Spleen (tissue), 11 donors: Measurements from ENCODE around the gene SNX30. TPM values are rescaled to one million over a fixed set of nuclear protein-coding genes. Genes with fewer than 3 reads are reported as not detected.

Experiments
- DNase-seq: peaks from one replicate; pipeline ENCODE4 v3.0.0-alpha.2; 2020
- H3K27ac ChIP-seq, 8 donors: fragments of 200-600 bp; sonication (generic) in 7 of 8; 1 replicate in 4 of 8; 2 replicates in 4 of 8; pipeline versions ENCODE4 v1.5.0 to v1.8.0; 2016 to 2021; ENCODE audit warnings: inconsistent platforms in 4 of 8, mild to moderate bottlenecking in 4 of 8, moderate library complexity in 1 of 8
- H3K27me3 ChIP-seq, 7 donors: fragments of 200-600 bp; sonication (generic) in 6 of 7; replicated peaks in 1 of 7; 1 replicate in 4 of 7; 2 replicates in 3 of 7; pipeline versions ENCODE4 v1.5.0 to v1.8.0; 2016 to 2021; ENCODE audit warnings: inconsistent platforms in 3 of 7, mild to moderate bottlenecking in 1 of 7
- H3K36me3 ChIP-seq, 6 donors: fragments of 200-600 bp; sonication (generic) in 5 of 6; 1 replicate in 4 of 6; 2 replicates in 2 of 6; pipeline versions ENCODE4 v1.5.0 to v1.8.0; 2016 to 2021; ENCODE audit warnings: inconsistent platforms in 2 of 6
- H3K4me1 ChIP-seq, 6 donors: fragments of 200-600 bp; sonication (generic) in 5 of 6; 1 replicate in 3 of 6; 2 replicates in 3 of 6; pipeline versions ENCODE4 v1.5.0 to v1.8.0; 2016 to 2021; ENCODE audit warnings: inconsistent platforms in 3 of 6
- H3K4me3 ChIP-seq, 8 donors: fragments of 200-600 bp; sonication (generic) in 7 of 8; 1 replicate in 4 of 8; 2 replicates in 4 of 8; pipeline versions ENCODE4 v1.5.0 to v1.8.0; 2016 to 2021; ENCODE audit warnings: inconsistent platforms in 4 of 8, mild to moderate bottlenecking in 4 of 8, moderate library complexity in 2 of 8
- H3K9me3 ChIP-seq, 8 donors: fragments of 200-600 bp; sonication (generic) in 7 of 8; 1 replicate in 4 of 8; 2 replicates in 4 of 8; pipeline versions ENCODE4 v1.5.0 to v1.8.0; 2016 to 2021; ENCODE audit warnings: inconsistent platforms in 4 of 8
- POLR2A ChIP-seq, 3 donors: fragments of 450-650 bp; IDR thresholded peaks; one replicate each; pipeline ENCODE4 v1.5.1; 2017; ENCODE audit warnings: antibody characterized with exemption in 3 of 3, mild to moderate bottlenecking in 1 of 3
- POLR2AphosphoS5 ChIP-seq, 3 donors: sonication (generic); formaldehyde crosslinking; IDR thresholded peaks; one replicate each; pipeline ENCODE4 v1.5.1; 2017; ENCODE audit warnings: antibody characterized with exemption in 3 of 3
- WGBS, 5 donors: extraction: QIAGEN DNeasy Blood & Tissue Kit in 3 of 5; methylation state at CpG; one replicate each; pipeline versions ENCODE4 v1.1.5 to v1.1.7; 2013 to 2018; 5-methylcytosine and 5-hydroxymethylcytosine counted together
- intact Hi-C: fragments of 100-400 bp; cut with DNase I; formaldehyde crosslinking; loops from one replicate; pipeline ENCODE4 v1.15.0; 2023; ENCODE audit warnings: low total_unique reads
- polyA plus RNA-seq, 3 donors: library from polyadenylated mRNA; stranded (reverse); fragments of 200-250 nt; gene quantifications; one replicate each; pipeline ENCODE4 v1.2.1, GENCODE V29; 2013
- total RNA-seq, 7 donors: library from RNA; depleted of rRNA in 3 of 7; stranded (reverse); fragments of >200 nt in 3 of 7; fragmentation: NEBNext Ultra II Directional in 4 of 7; extraction: Animal tissue kit (Norgen Biotek cat#: 25700) in 4 of 7; gene quantifications; one replicate each; pipeline versions ENCODE4 v1.1.0 to v1.2.1, GENCODE V29; 2016 to 2021
- TF ChIP-seq, protein P1 (sequence below), 11 experiments: fragments of 200-600 bp in 7 of 11; fragments of 450-650 bp in 4 of 11; sonication (generic) in 4 of 11; IDR thresholded peaks in 8 of 11; conservative IDR thresholded peaks in 3 of 11; 1 replicate in 7 of 11; 2 replicates in 4 of 11; pipeline versions ENCODE4 v1.4.0 to v1.8.0; 2016 to 2021; ENCODE audit warnings: antibody characterized with exemption in 11 of 11, inconsistent platforms in 4 of 11, mild to moderate bottlenecking in 1 of 11
- donor health status: healthy with polysubstance abuse.
- donor health status: DM: no; HTN: no; CAD: no; lungs with moderate emphysema.
- donor health status: DM: no; HTN: no; CAD: no.
- donor health status: Bipolar disorder and iron deficiency.
- donor health status: healthy.
- donor health status: DM: no; HTN: no; CAD: no.
- donor health status: DM: yes; HTN: yes; CAD: no.

Gene SNX30
- total and polyA plus RNA-seq, 10 donors, result 1.2 to 23.3 (median 14.6) TPM

DNA sequence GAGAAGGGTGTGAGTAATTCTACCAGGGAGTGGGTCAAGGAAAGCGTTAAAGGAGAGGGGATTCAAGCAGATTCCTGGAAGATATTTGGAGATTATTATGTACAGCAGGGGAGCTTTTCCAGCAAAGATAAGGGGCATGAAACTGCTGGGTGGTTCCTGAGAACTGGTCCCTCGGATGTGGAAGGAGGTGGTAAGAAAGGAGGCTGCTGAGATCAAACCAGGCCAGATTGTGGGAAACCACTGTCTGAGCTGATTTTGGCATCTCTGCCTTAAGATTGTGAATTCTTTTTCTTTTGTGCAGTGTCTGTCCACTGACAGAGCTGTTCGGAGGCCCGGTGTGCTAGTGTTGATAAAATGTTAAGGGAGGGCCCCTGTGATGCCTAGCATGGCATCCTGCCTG lies 45.4 kb downstream of the SNX30 start:
- Histone ChIP-seq H3K36me3 (no peaks in the 10 kb centered on the region), H3K4me1 (peaks cover 0 to 16% (median 3%) of the 10 kb centered on the region in 6 donors), H3K9me3 (no peaks in the 10 kb centered on the region), H3K4me3 (no peak overlapping the region), H3K27me3 (no peaks in the 10 kb centered on the region), H3K27ac (no peak overlapping the region)
- DNase-seq, result no peak
- TF ChIP-seq POLR2AphosphoS5 (IDR thresholded peaks at IDR 0.05), result no peak
- no peak for TF ChIP-seq POLR2A (IDR thresholded peaks at IDR 0.05)
- TF ChIP-seq, protein P1, sequence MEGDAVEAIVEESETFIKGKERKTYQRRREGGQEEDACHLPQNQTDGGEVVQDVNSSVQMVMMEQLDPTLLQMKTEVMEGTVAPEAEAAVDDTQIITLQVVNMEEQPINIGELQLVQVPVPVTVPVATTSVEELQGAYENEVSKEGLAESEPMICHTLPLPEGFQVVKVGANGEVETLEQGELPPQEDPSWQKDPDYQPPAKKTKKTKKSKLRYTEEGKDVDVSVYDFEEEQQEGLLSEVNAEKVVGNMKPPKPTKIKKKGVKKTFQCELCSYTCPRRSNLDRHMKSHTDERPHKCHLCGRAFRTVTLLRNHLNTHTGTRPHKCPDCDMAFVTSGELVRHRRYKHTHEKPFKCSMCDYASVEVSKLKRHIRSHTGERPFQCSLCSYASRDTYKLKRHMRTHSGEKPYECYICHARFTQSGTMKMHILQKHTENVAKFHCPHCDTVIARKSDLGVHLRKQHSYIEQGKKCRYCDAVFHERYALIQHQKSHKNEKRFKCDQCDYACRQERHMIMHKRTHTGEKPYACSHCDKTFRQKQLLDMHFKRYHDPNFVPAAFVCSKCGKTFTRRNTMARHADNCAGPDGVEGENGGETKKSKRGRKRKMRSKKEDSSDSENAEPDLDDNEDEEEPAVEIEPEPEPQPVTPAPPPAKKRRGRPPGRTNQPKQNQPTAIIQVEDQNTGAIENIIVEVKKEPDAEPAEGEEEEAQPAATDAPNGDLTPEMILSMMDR (IDR thresholded peaks at IDR 0.05 in 8 of 11, conservative IDR thresholded peaks at IDR 0.05 in 3 of 11), result no peak
- intact Hi-C loops, result no loop called here
- 67 to 79% (median 72%) methylated on average over 4 of the region's 4 CpGs for WGBS, 5 donors

DNA sequence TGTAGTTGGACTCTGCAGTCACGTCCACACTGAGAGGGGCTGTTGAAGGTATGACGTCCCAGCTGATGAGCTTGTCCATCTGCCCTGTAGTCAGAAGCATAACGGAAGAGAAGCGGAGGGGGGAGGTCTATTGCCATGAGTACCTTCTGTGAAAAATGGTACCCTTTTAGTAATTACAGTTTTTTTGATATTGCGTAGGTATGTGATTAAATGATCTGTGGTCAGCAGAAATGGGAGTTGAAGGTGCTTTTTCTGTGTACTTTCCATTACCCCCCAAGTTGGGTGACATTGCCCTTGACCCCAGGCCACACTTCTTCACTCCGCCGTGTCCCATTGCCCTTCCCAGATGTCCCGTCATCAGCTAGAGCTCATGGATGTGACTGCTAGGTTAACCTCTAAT lies 45.9 kb downstream of the SNX30 start:
- no peak overlapping the region for H3K4me3 ChIP-seq
- H3K36me3 ChIP-seq, result no peaks in the 10 kb centered on the region
- 89 to 95% (median 90%) methylated on average over 8 of the region's 8 CpGs for WGBS, 5 donors
- H3K27ac ChIP-seq, result no peak overlapping the region
- no peak for DNase-seq
- no peaks in the 10 kb centered on the region for H3K9me3 ChIP-seq
- TF ChIP-seq, protein P1 (IDR thresholded peaks at IDR 0.05 in 8 of 11, conservative IDR thresholded peaks at IDR 0.05 in 3 of 11), result no peak
- TF ChIP-seq POLR2A (IDR thresholded peaks at IDR 0.05) (no peak), POLR2AphosphoS5 (IDR thresholded peaks at IDR 0.05) (no peak)
- H3K4me1 ChIP-seq, result peaks cover 0 to 15% (median 3%) of the 10 kb centered on the region in 6 donors
- intact Hi-C loops, result no loop called here
- no peaks in the 10 kb centered on the region for H3K27me3 ChIP-seq

DNA sequence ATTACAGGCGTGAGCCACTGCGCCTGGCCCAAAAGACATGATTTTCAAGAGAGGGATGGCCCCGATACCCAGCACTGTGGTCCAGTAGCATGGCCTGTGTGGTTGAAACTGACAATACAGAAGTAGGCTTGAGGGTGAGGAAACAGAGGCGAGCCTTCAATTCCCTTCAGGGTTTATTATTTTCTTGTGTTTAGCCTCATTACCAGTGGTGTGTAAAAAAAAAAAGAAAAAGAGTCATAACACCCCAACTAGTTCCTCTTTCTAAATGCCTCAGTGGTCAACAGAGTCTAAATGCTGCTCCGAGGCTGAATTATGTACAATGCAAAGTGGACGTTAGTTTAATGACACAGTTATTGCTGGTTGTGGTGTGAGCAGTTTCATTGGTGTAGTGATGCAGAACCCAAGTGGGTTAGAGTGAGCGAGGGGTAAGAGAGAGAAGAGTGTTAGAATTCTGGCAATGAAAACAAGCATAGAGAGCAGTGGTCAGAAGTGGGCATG lies 58.8 kb downstream of the SNX30 start:
- DNase-seq, result peak; percentile 63
- WGBS, 5 donors, result 47 to 63% (median 61%) methylated on average over 7 of the region's 7 CpGs
- H3K4me1 ChIP-seq, result peaks cover 2 to 37% (median 27%) of the 10 kb centered on the region in 6 donors
- H3K4me3 ChIP-seq, result no peak overlapping the region
- peak overlapping the region in 3 of 8 donors; percentile 19 to 53 (median 32) for H3K27ac ChIP-seq
- H3K27me3 ChIP-seq, result no peaks in the 10 kb centered on the region
- H3K36me3 ChIP-seq, result peaks cover 0 to 35% (median 3%) of the 10 kb centered on the region in 6 donors
- TF ChIP-seq POLR2A (IDR thresholded peaks at IDR 0.05) (no peak), POLR2AphosphoS5 (IDR thresholded peaks at IDR 0.05) (no peak)
- TF ChIP-seq, protein P1 (IDR thresholded peaks at IDR 0.05 in 8 of 11, conservative IDR thresholded peaks at IDR 0.05 in 3 of 11), result no peak
- intact Hi-C loops, result no loop called here
- no peaks in the 10 kb centered on the region for H3K9me3 ChIP-seq

DNA sequence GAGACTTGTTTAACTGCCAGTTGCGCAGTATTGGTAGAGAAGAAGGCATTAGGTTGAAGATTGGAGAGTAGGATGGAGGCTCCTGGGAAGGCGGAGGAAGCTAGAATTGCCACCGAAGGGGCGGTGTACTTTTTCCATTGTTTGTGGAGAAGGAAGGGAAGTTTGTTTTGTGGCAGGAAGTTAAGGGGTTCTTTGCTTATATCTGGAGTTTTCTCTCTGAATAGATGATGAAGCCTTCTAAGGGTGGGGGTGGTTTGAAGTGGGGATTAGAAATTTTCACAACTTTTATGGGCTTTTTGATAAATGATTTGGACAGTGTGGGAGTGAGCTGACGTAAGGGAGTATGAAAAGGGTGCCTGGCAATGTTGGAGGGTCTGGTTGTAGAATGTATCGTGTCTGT lies 59.3 kb downstream of the SNX30 start:
- Histone ChIP-seq H3K4me1 (peaks cover 2 to 37% (median 27%) of the 10 kb centered on the region in 6 donors), H3K36me3 (peaks cover 0 to 30% (median 2%) of the 10 kb centered on the region in 6 donors), H3K9me3 (no peaks in the 10 kb centered on the region), H3K27me3 (no peaks in the 10 kb centered on the region), H3K27ac (peak overlapping the region in 3 of 8 donors; percentile 19 to 53 (median 32)), H3K4me3 (no peak overlapping the region)
- intact Hi-C loops, result no loop called here
- no peak for TF ChIP-seq POLR2AphosphoS5 (IDR thresholded peaks at IDR 0.05)
- no peak for TF ChIP-seq POLR2A (IDR thresholded peaks at IDR 0.05)
- TF ChIP-seq, protein P1 (IDR thresholded peaks at IDR 0.05 in 8 of 11, conservative IDR thresholded peaks at IDR 0.05 in 3 of 11), result no peak
- 43 to 51% (median 49%) methylated on average over 6 of the region's 6 CpGs for WGBS, 5 donors
- DNase-seq, result no peak
